GM23338 (cell line): ENCODE measurements around the gene HLA-DQB1. TPM values are rescaled to one million over a fixed set of nuclear protein-coding genes. Genes with fewer than 3 reads are reported as not detected.
"Not testable (repeated sequence)": the region's sequence is repeated elsewhere in the genome, so short reads cannot be mapped to it uniquely, and the experiment has no call there.

Experiments used
- ATAC-seq: fragments of 200-7000 bp; cut with Tn5 transposase; 3 replicates; pipeline ENCODE4 v1.9.1; 2020
- DNase-seq: peaks from one replicate; pipeline ENCODE4 v3.0.0-alpha.2; 2015; ENCODE audit warnings: low spot score
- H2AFZ ChIP-seq: fragments of 200-600 bp; sonication (generic); 2 replicates; pipeline ENCODE4 v1.8.0; 2016; ENCODE audit warnings: antibody characterized with exemption, mild to moderate bottlenecking, moderate library complexity
- H3F3A ChIP-seq: fragments of 200-600 bp; sonication (generic); replicated peaks from 2 replicates; pipeline ENCODE4 v1.8.0; 2017; ENCODE audit warnings: antibody characterized with exemption, mixed run types, low read depth
- H3K27ac ChIP-seq: fragments of 200-600 bp; sonication (generic); 2 replicates; pipeline ENCODE4 v1.6.1; 2016; ENCODE audit warnings: low read depth
- H3K27me3 ChIP-seq: fragments of 200-600 bp; sonication (generic); 2 replicates; pipeline ENCODE4 v1.8.0; 2016; ENCODE audit warnings: mild to moderate bottlenecking, mixed run types, moderate library complexity; ENCODE audit not compliant: insufficient read depth
- H3K36me3 ChIP-seq: fragments of 200-600 bp; sonication (generic); 2 replicates; pipeline ENCODE4 v1.8.0; 2016; ENCODE audit warnings: mild to moderate bottlenecking; ENCODE audit not compliant: insufficient read depth
- H3K4me1 ChIP-seq: fragments of 200-600 bp; sonication (generic); 2 replicates; pipeline ENCODE4 v1.8.0; 2016; ENCODE audit warnings: mild to moderate bottlenecking, moderate library complexity; ENCODE audit not compliant: insufficient read depth
- H3K4me2 ChIP-seq: fragments of 200-600 bp; sonication (generic); 2 replicates; pipeline ENCODE4 v1.7.1; 2017; ENCODE audit warnings: mixed run types
- H3K4me3 ChIP-seq: fragments of 200-600 bp; sonication (generic); 2 replicates; pipeline ENCODE4 v1.6.1; 2016; ENCODE audit warnings: mixed run types
- H3K79me2 ChIP-seq: fragments of 200-600 bp; sonication (generic); replicated peaks from 2 replicates; pipeline ENCODE4 v1.8.0; 2017; ENCODE audit warnings: mild to moderate bottlenecking; ENCODE audit not compliant: insufficient read depth
- H3K9me2 ChIP-seq: fragments of 200-600 bp; sonication (generic); 2 replicates; pipeline ENCODE4 v1.8.0; 2017; ENCODE audit not compliant: insufficient read depth
- H4K20me1 ChIP-seq: fragments of 200-600 bp; sonication (generic); replicated peaks from 2 replicates; pipeline ENCODE4 v1.8.0; 2017; ENCODE audit warnings: mild to moderate bottlenecking; ENCODE audit not compliant: insufficient read depth
- H3K27ac Mint-ChIP-seq: 2 replicates; pipeline ENCODE4 v1.8.0; 2020; ENCODE audit warnings: inconsistent platforms, mild to moderate bottlenecking, moderate library complexity, mixed read lengths
- H3K27me3 Mint-ChIP-seq: 3 replicates; pipeline ENCODE4 v1.8.0; 2022; ENCODE audit warnings: low read depth, mild to moderate bottlenecking, moderate library complexity, mixed read lengths, inconsistent platforms; ENCODE audit not compliant: insufficient read depth, poor library complexity
- H3K36me3 Mint-ChIP-seq: 3 replicates; pipeline ENCODE4 v1.8.0; 2021; ENCODE audit warnings: low read depth, mild to moderate bottlenecking, inconsistent platforms, moderate library complexity, mixed read lengths
- H3K4me1 Mint-ChIP-seq: 3 replicates; pipeline ENCODE4 v1.8.0; 2020; ENCODE audit warnings: mild to moderate bottlenecking, inconsistent platforms, mixed read lengths
- H3K4me3 Mint-ChIP-seq: 3 replicates; pipeline ENCODE4 v1.8.0; 2021; ENCODE audit warnings: moderate library complexity, mild to moderate bottlenecking, inconsistent platforms, mixed read lengths
- H3K9me3 Mint-ChIP-seq: 3 replicates; pipeline ENCODE4 v1.8.0; 2020; ENCODE audit warnings: moderate library complexity, mild to moderate bottlenecking, inconsistent platforms, mixed read lengths
- JUNB ChIP-seq: IDR thresholded peaks from one replicate; pipeline ENCODE4 v1.6.1; 2016; ENCODE audit warnings: antibody characterized with exemption; ENCODE audit not compliant: unreplicated experiment
- NANOG ChIP-seq: IDR thresholded peaks from 2 replicates; pipeline ENCODE4 v1.6.1; 2016; ENCODE audit warnings: antibody characterized with exemption, borderline replicate concordance
- POLR2AphosphoS5 ChIP-seq: IDR thresholded peaks from 2 replicates; pipeline ENCODE4 v1.6.1; 2016; ENCODE audit warnings: antibody characterized with exemption, low read depth
- polyA plus RNA-seq: library from polyadenylated mRNA; unstranded; fragments of >200 nt; fragmentation: Nextera tagmentation; extraction: Ambion mirVana; gene quantifications from 2 replicates; pipeline ENCODE4 v1.2.1, GENCODE V29; 2016
- total RNA-seq: library from RNA; depleted of rRNA; stranded (reverse); fragments of >200 nt; shearing (Covaris generic); gene quantifications from 2 replicates; pipeline ENCODE4 v1.2.3, GENCODE V29; 2014
- TF ChIP-seq, protein P1 (sequence below): fragments of 250-450 bp; sonication (Bioruptor Pico); IDR thresholded peaks from 2 replicates; pipeline ENCODE4 v1.5.0; 2020; ENCODE audit warnings: mild to moderate bottlenecking, moderate library complexity

The HLA-DQB1 gene
- total and polyA plus RNA-seq, 2 experiments from 2014 or later = 5.7 to 6.5 TPM

DNA sequence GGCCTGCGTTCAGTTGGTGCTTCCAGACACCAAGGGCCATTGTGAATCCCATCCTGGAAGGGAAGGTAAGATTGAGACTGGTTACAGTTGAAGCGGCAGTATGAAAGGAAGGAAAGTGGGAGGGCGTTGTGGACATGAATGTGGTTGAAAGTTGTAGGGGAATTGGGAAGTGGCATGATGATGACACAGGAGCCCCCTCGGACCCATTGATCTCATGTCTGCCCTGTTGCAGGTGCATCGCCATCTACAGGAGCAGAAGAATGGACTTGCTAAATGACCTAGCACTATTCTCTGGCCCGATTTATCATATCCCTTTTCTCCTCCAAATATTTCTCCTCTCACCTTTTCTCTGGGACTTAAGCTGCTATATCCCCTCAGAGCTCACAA, 23.7 kb downstream of the HLA-DQB1 start (continued):
- TF ChIP-seq, protein P1, sequence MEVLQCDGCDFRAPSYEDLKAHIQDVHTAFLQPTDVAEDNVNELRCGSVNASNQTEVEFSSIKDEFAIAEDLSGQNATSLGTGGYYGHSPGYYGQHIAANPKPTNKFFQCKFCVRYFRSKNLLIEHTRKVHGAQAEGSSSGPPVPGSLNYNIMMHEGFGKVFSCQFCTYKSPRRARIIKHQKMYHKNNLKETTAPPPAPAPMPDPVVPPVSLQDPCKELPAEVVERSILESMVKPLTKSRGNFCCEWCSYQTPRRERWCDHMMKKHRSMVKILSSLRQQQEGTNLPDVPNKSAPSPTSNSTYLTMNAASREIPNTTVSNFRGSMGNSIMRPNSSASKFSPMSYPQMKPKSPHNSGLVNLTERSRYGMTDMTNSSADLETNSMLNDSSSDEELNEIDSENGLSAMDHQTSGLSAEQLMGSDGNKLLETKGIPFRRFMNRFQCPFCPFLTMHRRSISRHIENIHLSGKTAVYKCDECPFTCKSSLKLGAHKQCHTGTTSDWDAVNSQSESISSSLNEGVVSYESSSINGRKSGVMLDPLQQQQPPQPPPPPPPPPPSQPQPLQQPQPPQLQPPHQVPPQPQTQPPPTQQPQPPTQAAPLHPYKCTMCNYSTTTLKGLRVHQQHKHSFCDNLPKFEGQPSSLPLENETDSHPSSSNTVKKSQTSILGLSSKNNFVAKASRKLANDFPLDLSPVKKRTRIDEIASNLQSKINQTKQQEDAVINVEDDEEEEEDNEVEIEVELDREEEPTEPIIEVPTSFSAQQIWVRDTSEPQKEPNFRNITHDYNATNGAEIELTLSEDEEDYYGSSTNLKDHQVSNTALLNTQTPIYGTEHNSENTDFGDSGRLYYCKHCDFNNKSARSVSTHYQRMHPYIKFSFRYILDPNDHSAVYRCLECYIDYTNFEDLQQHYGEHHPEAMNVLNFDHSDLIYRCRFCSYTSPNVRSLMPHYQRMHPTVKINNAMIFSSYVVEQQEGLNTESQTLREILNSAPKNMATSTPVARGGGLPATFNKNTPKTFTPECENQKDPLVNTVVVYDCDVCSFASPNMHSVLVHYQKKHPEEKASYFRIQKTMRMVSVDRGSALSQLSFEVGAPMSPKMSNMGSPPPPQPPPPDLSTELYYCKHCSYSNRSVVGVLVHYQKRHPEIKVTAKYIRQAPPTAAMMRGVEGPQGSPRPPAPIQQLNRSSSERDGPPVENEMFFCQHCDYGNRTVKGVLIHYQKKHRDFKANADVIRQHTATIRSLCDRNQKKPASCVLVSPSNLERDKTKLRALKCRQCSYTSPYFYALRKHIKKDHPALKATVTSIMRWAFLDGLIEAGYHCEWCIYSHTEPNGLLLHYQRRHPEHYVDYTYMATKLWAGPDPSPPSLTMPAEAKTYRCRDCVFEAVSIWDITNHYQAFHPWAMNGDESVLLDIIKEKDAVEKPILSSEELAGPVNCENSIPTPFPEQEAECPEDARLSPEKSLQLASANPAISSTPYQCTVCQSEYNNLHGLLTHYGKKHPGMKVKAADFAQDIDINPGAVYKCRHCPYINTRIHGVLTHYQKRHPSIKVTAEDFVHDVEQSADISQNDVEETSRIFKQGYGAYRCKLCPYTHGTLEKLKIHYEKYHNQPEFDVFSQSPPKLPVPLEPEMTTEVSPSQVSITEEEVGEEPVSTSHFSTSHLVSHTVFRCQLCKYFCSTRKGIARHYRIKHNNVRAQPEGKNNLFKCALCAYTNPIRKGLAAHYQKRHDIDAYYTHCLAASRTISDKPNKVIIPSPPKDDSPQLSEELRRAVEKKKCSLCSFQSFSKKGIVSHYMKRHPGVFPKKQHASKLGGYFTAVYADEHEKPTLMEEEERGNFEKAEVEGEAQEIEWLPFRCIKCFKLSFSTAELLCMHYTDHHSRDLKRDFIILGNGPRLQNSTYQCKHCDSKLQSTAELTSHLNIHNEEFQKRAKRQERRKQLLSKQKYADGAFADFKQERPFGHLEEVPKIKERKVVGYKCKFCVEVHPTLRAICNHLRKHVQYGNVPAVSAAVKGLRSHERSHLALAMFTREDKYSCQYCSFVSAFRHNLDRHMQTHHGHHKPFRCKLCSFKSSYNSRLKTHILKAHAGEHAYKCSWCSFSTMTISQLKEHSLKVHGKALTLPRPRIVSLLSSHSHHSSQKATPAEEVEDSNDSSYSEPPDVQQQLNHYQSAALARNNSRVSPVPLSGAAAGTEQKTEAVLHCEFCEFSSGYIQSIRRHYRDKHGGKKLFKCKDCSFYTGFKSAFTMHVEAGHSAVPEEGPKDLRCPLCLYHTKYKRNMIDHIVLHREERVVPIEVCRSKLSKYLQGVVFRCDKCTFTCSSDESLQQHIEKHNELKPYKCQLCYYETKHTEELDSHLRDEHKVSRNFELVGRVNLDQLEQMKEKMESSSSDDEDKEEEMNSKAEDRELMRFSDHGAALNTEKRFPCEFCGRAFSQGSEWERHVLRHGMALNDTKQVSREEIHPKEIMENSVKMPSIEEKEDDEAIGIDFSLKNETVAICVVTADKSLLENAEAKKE = no peak
- TF ChIP-seq JUNB = no peak
- no peak for TF ChIP-seq POLR2AphosphoS5
- no peak for TF ChIP-seq NANOG

DNA sequence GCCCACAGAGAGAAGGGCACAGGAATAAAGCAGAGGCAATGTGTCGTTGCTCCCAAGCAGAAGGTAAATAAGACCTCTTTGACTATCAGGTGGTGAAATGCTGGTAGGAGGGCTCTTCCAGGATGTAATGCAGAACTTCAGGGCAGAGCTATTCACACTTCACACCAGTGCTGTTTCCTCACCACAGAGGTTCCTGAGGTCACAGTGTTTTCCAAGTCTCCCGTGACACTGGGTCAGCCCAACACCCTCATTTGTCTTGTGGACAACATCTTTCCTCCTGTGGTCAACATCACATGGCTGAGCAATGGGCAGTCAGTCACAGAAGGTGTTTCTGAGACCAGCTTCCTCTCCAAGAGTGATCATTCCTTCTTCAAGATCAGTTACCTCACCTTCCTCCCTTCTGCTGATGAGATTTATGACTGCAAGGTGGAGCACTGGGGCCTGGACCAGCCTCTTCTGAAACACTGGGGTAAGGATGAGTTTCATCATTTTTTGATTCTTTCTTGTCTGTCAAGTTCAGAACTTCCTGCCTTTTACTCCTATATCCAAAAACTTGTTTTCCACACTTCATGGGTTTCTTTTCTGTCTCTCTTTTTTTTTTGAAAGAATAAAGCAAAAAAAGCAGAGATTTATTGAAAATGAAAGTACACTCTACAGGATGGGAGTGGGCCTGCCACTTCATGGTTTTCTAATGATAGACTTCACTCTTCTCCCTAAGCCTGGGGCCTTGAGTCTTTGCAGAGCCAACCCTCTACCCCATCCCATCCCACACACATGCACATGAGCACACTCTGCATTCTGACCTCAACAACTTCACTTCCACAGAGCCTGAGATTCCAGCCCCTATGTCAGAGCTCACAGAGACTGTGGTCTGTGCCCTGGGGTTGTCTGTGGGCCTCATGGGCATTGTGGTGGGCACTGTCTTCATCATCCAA, 24.4 kb downstream of the HLA-DQB1 start:
- not testable (repeated sequence) for H3K36me3 Mint-ChIP-seq, H3K4me1 Mint-ChIP-seq, H4K20me1 ChIP-seq, ATAC-seq, H3K36me3 ChIP-seq, H3F3A ChIP-seq, H3K9me3 Mint-ChIP-seq, DNase-seq, H3K4me1 ChIP-seq, H3K27me3 Mint-ChIP-seq, H2AFZ ChIP-seq, H3K27ac Mint-ChIP-seq, H3K9me2 ChIP-seq, H3K27me3 ChIP-seq, H3K4me3 ChIP-seq, H3K4me3 Mint-ChIP-seq, H3K4me2 ChIP-seq, H3K79me2 ChIP-seq, H3K27ac ChIP-seq
